CD8-positive, alpha-beta memory T cell (primary cell): Measurements from ENCODE around the gene ETV1. TPM values are rescaled to one million over a fixed set of nuclear protein-coding genes. Genes with fewer than 3 reads are reported as not detected.

Experiments used
- CTCF ChIA-PET: fragments of 350-600 bp; sonication (Branson Sonifier 250); formaldehyde crosslinking; loops from one replicate; lab custom pipeline; 2021; ENCODE audit warnings: antibody characterized with exemption; lab: Charles Lee
- POLR2A ChIA-PET: fragments of 350-600 bp; sonication (Branson Sonifier 250); formaldehyde crosslinking; loops from one replicate; lab custom pipeline; 2021; ENCODE audit warnings: antibody characterized with exemption; lab: Charles Lee
- DNase-seq, 5 donors: peaks; one replicate each; pipeline versions ENCODE4 v3.0.0 to v3.0.0-alpha.2; 2020 to 2022; ENCODE audit warnings: mixed read lengths in 1 of 5
- H3K27ac ChIP-seq: one replicate; pipeline ENCODE4 v1.7.0; 2013; ENCODE audit warnings: low read depth, mild to moderate bottlenecking, low read length, moderate library complexity
- H3K27me3 ChIP-seq: 2 replicates; pipeline ENCODE4 v1.7.0; 2013; ENCODE audit warnings: low read length, mild to moderate bottlenecking; ENCODE audit not compliant: insufficient read depth, poor library complexity, severe bottlenecking
- H3K36me3 ChIP-seq: 2 replicates; pipeline ENCODE4 v1.7.0; 2013; ENCODE audit warnings: mild to moderate bottlenecking, low read length, moderate library complexity; ENCODE audit not compliant: insufficient read depth
- H3K4me1 ChIP-seq: 2 replicates; pipeline ENCODE4 v1.7.0; 2013; ENCODE audit warnings: mild to moderate bottlenecking, low read length, moderate library complexity; ENCODE audit not compliant: insufficient read depth
- H3K4me3 ChIP-seq: 2 replicates; pipeline ENCODE4 v1.7.0; 2013; ENCODE audit warnings: mild to moderate bottlenecking, low read length
- H3K9me3 ChIP-seq: 2 replicates; pipeline ENCODE4 v1.7.0; 2013; ENCODE audit warnings: mild to moderate bottlenecking, low read length
- H3K27ac Mint-ChIP-seq, 8 donors: one replicate each; pipeline ENCODE4 v1.8.0; 2020 to 2021; ENCODE audit warnings: mixed read lengths in 8 of 8, mild to moderate bottlenecking in 6 of 8, inconsistent platforms in 3 of 8, moderate library complexity in 3 of 8
- H3K27me3 Mint-ChIP-seq, 2 donors: one replicate each; pipeline ENCODE4 v1.8.0; 2020 to 2021; ENCODE audit warnings: mixed read lengths in 2 of 2, mild to moderate bottlenecking in 1 of 2, moderate library complexity in 1 of 2
- H3K36me3 Mint-ChIP-seq, 3 donors: one replicate each; pipeline ENCODE4 v1.8.0; 2020 to 2021; ENCODE audit warnings: mixed read lengths in 3 of 3, inconsistent platforms in 1 of 3, mild to moderate bottlenecking in 1 of 3
- H3K4me1 Mint-ChIP-seq, 3 donors: one replicate each; pipeline ENCODE4 v1.8.0; 2020 to 2021; ENCODE audit warnings: mixed read lengths in 3 of 3, inconsistent platforms in 1 of 3, mild to moderate bottlenecking in 1 of 3
- H3K4me3 Mint-ChIP-seq, 7 donors: one replicate each; pipeline ENCODE4 v1.8.0; 2020 to 2021; ENCODE audit warnings: mixed read lengths in 7 of 7, mild to moderate bottlenecking in 6 of 7, moderate library complexity in 4 of 7, inconsistent platforms in 2 of 7
- H3K9me3 Mint-ChIP-seq, 5 donors: one replicate each; pipeline ENCODE4 v1.8.0; 2020 to 2022; ENCODE audit warnings: mixed read lengths in 5 of 5, mild to moderate bottlenecking in 3 of 5, moderate library complexity in 2 of 5, inconsistent platforms in 1 of 5
- polyA plus RNA-seq: library from polyadenylated mRNA; unstranded; fragments of 300-500 nt; fragmentation: Illumina TruSeq; gene quantifications from one replicate; pipeline ENCODE4 v1.2.3, GENCODE V29; 2021
- total RNA-seq, 2 experiments: library from RNA; stranded (reverse); gene quantifications; one replicate each; pipeline ENCODE4 v1.2.3, GENCODE V29; 2021

The ETV1 gene
- total and polyA plus RNA-seq, 3 experiments from 2014 or later, result 0.31 to 1.7 (median 0.31) TPM

DNA sequence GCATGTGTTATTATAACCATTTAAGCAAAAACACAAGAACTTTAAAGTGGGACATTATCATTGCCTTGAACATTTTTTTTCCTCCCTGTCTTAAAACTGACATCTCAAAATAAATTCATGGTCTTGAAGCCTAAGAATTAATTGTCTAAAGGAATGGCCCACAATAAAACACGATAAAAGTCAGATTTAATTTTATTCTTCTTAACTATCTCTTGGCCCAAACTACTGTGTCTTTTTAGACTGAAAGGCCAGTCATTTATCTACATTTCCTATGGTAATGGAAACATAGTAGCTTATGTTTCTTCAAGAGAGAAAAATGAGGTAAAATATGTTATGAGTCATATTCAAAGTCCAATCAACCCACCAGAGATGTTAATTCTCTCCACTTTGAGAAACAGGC is 24.4 kb upstream of the ETV1 start:
- H3K27ac Mint-ChIP-seq, result no peak overlapping the region
- Histone ChIP-seq H3K36me3 (no peaks in the 10 kb centered on the region), H3K4me1 (no peaks in the 10 kb centered on the region), H3K27ac (no peak overlapping the region), H3K9me3 (no peaks in the 10 kb centered on the region), H3K4me3 (no peak overlapping the region), H3K27me3 (no peaks in the 10 kb centered on the region)
- DNase-seq, result no peak
- CTCF ChIA-PET, result no interaction called here
- POLR2A ChIA-PET, result no interaction called here
- H3K4me3 Mint-ChIP-seq, result no peak overlapping the region
- H3K36me3 Mint-ChIP-seq, result no peaks in the 10 kb centered on the region
- H3K4me1 Mint-ChIP-seq, result peaks cover 18 to 35% (median 30%) of the 10 kb centered on the region in 3 donors
- H3K9me3 Mint-ChIP-seq, result no peaks in the 10 kb centered on the region
- H3K27me3 Mint-ChIP-seq, result peaks cover 0 to 10% of the 10 kb centered on the region in 2 donors

DNA sequence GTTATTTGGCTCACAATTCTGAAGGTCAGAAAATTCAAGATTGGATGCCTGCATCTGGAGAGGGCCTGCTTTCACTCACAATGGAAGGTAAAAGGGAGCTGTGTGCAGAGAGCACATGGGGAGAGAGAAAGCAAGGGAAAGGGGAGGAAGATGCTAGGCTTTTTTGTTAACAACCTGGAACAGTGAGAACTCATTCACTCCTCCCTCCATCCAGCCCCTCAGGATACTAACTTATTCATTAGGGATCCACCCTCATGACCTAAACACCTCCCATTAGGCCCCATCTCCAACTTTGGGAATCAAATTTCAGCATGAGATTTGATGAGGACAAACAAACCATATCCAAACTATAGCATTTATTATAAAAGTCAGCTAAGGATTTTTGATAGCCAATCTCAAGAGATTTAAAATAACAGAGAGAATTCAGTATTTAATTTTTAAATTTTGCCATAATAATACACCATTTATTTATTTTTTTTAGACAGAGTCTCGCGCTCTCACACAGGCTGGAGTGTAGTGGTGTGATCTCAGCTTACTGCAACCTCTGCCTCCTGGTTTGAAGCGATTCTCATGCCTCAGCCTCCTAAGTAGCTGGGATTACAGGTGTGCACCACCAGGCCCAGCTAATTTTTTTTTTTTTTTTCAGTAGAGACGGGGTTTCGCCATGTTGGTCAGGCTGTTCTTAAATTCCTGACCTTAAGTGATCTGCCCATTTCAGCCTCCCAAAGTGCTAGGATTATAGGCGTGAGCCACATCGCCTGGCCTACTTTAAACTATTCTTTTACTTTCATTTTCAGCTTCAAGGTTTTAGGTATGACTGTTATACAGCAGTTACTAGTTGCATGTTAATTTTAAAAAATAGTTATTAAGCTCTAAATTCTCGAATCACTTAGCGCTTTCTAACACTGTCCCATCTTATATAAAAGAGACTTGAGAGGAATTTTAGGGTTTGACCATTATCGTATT is 20.3 kb upstream of the ETV1 start:
- H3K4me1 Mint-ChIP-seq, result peaks cover 18 to 35% (median 30%) of the 10 kb centered on the region in 3 donors
- CTCF ChIA-PET, result no interaction called here
- H3K4me3 ChIP-seq, result no peak overlapping the region

DNA sequence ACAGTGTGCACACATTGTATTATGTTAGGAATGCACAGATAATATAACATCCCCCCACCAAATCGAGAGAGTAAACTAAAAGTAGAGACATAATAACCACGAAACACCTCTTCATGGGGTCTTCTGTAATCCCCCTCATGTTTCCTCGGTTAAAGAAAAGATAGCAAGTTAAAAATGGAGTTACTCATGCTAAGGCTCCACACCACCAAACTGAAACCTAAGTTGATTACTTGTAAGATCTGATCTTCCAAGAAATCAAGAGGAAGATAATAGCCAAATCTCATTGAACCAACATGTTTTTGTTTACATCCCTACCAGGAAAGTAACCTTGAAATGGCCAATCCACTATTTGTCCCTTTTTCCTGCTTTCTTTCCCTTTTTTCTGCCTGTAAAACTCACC is 11.7 kb upstream of the ETV1 start:
- Mint-ChIP-seq H3K4me1 (peaks cover 0 to 3% (median 0%) of the 10 kb centered on the region in 3 donors), H3K36me3 (no peaks in the 10 kb centered on the region), H3K27me3 (peaks cover 3 to 5% of the 10 kb centered on the region in 2 donors), H3K4me3 (no peak overlapping the region), H3K9me3 (no peaks in the 10 kb centered on the region), H3K27ac (no peak overlapping the region)
- Histone ChIP-seq H3K36me3 (no peaks in the 10 kb centered on the region), H3K4me3 (no peak overlapping the region), H3K9me3 (no peaks in the 10 kb centered on the region), H3K27ac (no peak overlapping the region), H3K27me3 (no peaks in the 10 kb centered on the region), H3K4me1 (no peaks in the 10 kb centered on the region)
- POLR2A ChIA-PET, result no interaction called here
- CTCF ChIA-PET, result no interaction called here
- no peak for DNase-seq

More for the DNA sequence above, 20.3 kb upstream of the ETV1 start:
- no peaks in the 10 kb centered on the region for H3K36me3 Mint-ChIP-seq
- Histone ChIP-seq H3K27me3 (no peaks in the 10 kb centered on the region), H3K9me3 (no peaks in the 10 kb centered on the region), H3K27ac (no peak overlapping the region), H3K36me3 (no peaks in the 10 kb centered on the region), H3K4me1 (no peaks in the 10 kb centered on the region)
- POLR2A ChIA-PET, result no interaction called here
- peaks cover 0 to 5% of the 10 kb centered on the region in 2 donors for H3K27me3 Mint-ChIP-seq
- no peaks in the 10 kb centered on the region for H3K9me3 Mint-ChIP-seq
- peak overlapping the region; percentile 64 to 92 (median 77) for H3K4me3 Mint-ChIP-seq
- peak in 1 of 5 donors; percentile 1 for DNase-seq
- peak overlapping the region in 7 of 8 donors; percentile 6 to 84 (median 59) for H3K27ac Mint-ChIP-seq

DNA sequence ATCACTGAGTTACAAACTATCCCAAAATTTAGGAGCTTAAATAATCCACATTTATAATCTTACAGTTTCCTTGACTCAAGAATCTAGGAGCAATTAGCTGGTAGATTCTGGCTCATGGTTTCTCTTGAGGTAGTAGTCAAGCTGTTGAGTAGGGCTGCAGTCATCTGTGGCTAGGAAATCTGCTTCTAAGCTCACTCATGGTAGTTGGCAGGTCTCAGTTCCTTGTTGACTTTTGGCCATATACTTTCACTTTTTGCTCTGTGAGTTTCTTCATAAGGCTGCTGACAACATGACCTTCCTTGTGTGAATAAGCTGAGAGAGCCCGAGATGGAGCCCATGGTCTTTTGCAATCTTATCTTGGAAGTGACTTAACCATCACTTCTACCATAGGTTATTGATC is 10.8 kb upstream of the ETV1 start:
- POLR2A ChIA-PET, result no interaction called here
- no peaks in the 10 kb centered on the region for H3K9me3 ChIP-seq
- Mint-ChIP-seq H3K9me3 (no peaks in the 10 kb centered on the region), H3K4me3 (no peak overlapping the region), H3K4me1 (peaks cover 0 to 3% (median 0%) of the 10 kb centered on the region in 3 donors), H3K36me3 (no peaks in the 10 kb centered on the region), H3K27ac (no peak overlapping the region), H3K27me3 (peaks cover 2 to 3% of the 10 kb centered on the region in 2 donors)
- H3K36me3 ChIP-seq, result no peaks in the 10 kb centered on the region
- no peaks in the 10 kb centered on the region for H3K4me1 ChIP-seq
- no peak overlapping the region for H3K4me3 ChIP-seq
- no peak overlapping the region for H3K27ac ChIP-seq
- CTCF ChIA-PET, result no interaction called here
- H3K27me3 ChIP-seq, result no peaks in the 10 kb centered on the region
- DNase-seq, result no peak

DNA sequence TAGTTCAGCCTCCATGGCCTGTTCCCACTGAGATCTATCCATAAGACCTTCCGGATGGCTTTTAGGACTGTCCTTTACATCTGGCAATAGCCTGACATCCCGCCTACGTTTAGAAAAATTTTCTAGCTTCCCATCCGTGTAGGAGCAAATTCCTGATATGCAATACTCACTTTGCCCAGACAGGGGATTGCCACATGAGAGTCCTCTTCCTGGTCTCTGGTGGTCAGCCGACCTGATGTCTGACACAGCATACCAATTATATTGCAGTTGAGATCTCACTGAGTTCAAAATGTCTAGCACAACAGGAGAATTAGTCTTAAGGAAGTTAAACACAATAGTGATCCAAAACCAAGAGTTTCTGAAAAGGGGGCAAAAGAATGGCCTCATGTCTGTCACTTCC is 9.4 kb upstream of the ETV1 start:
- ChIA-PET POLR2A (no interaction called here), CTCF (no interaction called here)
- H3K27me3 Mint-ChIP-seq, result peaks cover 0 to 3% of the 10 kb centered on the region in 2 donors

DNA sequence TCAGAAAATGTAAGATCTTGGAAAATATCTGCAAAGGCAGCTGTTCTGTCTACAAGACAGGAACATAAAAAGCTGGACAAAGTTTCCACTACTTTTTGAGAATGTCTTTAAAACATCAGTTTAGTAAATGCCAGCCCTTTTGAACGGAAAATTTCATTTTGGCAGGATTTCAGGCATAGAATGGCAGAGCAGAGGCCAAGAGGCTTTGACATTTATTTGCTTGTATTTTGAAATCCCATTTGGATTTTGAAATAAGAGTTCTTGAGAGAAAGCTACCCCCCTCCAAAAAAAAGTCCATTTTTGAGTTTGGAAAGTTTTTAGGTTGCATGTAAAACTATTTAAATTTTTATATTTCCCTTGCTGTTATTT is 3.1 kb upstream of the ETV1 start:
- H3K27me3 ChIP-seq, result peaks cover 11% of the 10 kb centered on the region
- H3K4me1 ChIP-seq, result peaks cover 9% of the 10 kb centered on the region
- H3K9me3 Mint-ChIP-seq, result no peaks in the 10 kb centered on the region
- no peaks in the 10 kb centered on the region for H3K36me3 Mint-ChIP-seq
- no peak overlapping the region for H3K27ac Mint-ChIP-seq
- H3K9me3 ChIP-seq, result no peaks in the 10 kb centered on the region
- DNase-seq, result no peak
- CTCF ChIA-PET, result no interaction called here
- peaks cover 2 to 3% of the 10 kb centered on the region in 2 donors for H3K27me3 Mint-ChIP-seq
- H3K4me3 Mint-ChIP-seq, result no peak overlapping the region
- H3K27ac ChIP-seq, result peak overlapping the region; percentile 60
- H3K4me1 Mint-ChIP-seq, result no peaks in the 10 kb centered on the region
- no peak overlapping the region for H3K4me3 ChIP-seq
- no peaks in the 10 kb centered on the region for H3K36me3 ChIP-seq
- POLR2A ChIA-PET, result no interaction called here

More for the DNA sequence above, 9.4 kb upstream of the ETV1 start:
- Histone ChIP-seq H3K4me3 (no peak overlapping the region), H3K27ac (no peak overlapping the region), H3K36me3 (no peaks in the 10 kb centered on the region), H3K27me3 (no peaks in the 10 kb centered on the region), H3K9me3 (no peaks in the 10 kb centered on the region), H3K4me1 (no peaks in the 10 kb centered on the region)
- no peak overlapping the region for H3K4me3 Mint-ChIP-seq
- H3K36me3 Mint-ChIP-seq, result no peaks in the 10 kb centered on the region
- no peak for DNase-seq
- H3K4me1 Mint-ChIP-seq, result peaks cover 0 to 3% (median 0%) of the 10 kb centered on the region in 3 donors
- H3K27ac Mint-ChIP-seq, result no peak overlapping the region
- no peaks in the 10 kb centered on the region for H3K9me3 Mint-ChIP-seq

DNA sequence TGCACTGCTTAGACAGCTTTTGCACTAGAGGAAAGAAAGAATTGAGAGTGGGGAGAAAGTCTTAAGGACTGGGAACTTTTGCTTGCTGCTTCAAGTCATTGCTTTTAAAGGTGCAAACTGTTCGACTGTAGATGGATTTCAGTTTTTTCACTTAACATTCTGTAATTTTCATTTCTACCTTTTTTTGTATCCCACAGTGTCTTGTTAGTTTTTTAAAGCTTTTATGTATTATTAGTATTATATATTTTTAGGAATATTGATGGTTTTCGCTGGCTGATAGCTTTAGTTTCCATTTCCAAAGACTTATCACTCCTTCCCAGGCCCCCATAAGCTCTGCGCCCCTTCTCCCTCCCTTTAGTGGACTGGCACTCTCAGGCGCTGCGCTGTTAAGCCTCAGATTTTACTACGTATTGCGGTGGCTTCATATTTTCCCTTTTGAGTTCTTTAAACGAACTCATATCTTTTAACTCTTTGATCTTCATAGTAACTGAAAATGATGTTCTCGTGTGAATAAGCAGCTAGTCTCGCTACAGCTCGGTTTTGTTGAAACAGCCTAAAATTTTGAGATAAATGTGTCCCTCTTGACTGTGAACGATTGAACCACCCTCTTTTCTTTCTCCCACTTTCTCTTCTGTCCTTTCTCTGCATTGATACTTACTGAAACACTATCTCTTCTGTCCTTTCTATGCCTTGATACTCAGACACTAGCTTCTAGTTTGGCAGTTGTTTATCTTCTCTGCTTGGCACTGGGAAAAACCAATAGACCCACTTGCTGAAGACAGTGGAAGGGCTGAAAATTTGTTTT is 2.5 kb upstream of the ETV1 start:
- no peaks in the 10 kb centered on the region for H3K36me3 Mint-ChIP-seq
- no peak for DNase-seq
- ChIA-PET CTCF (no interaction called here), POLR2A (interaction anchor here (1.0 kb wide), 1 partner anchor 142 kb away, joined by 3 read pairs; no protein-coding TSS in a partner anchor)
- H3K4me3 ChIP-seq, result peak overlapping the region; percentile 44
- no peaks in the 10 kb centered on the region for H3K36me3 ChIP-seq
- peak overlapping the region; percentile 60 for H3K27ac ChIP-seq
- H3K4me3 Mint-ChIP-seq, result no peak overlapping the region
- peaks cover 11% of the 10 kb centered on the region for H3K27me3 ChIP-seq
- peaks cover 9% of the 10 kb centered on the region for H3K4me1 ChIP-seq
- no peaks in the 10 kb centered on the region for H3K9me3 ChIP-seq
- no peaks in the 10 kb centered on the region for H3K4me1 Mint-ChIP-seq
- no peaks in the 10 kb centered on the region for H3K9me3 Mint-ChIP-seq
- no peak overlapping the region for H3K27ac Mint-ChIP-seq
- H3K27me3 Mint-ChIP-seq, result peaks cover 0 to 3% of the 10 kb centered on the region in 2 donors
